Neural cell (in vitro differentiated cells): Measurements from ENCODE around the gene LSMEM2.

ENCODE experiments used
- CTCF ChIP-seq: fragments of 450-650 bp; IDR thresholded peaks from 2 replicates; pipeline ENCODE4 v1.5.1; 2014; ENCODE audit warnings: antibody characterized with exemption, mild to moderate bottlenecking, moderate library complexity; ENCODE audit not compliant: poor library complexity, severe bottlenecking
- EP300 ChIP-seq: fragments of 450-650 bp; conservative IDR thresholded peaks from 2 replicates; pipeline ENCODE4 v1.6.1; 2014; ENCODE audit warnings: antibody characterized with exemption, mild to moderate bottlenecking, moderate library complexity; ENCODE audit not compliant: poor library complexity, severe bottlenecking
- EZH2 ChIP-seq: fragments of 200-600, 300-800 bp; shearing (Covaris generic), sonication (generic); IDR thresholded peaks from 2 replicates; pipeline ENCODE4 v1.6.1; 2014; ENCODE audit warnings: antibody characterized with exemption, low read length, borderline replicate concordance, mild to moderate bottlenecking; ENCODE audit not compliant: insufficient read depth, poor library complexity, severe bottlenecking
- MXI1 ChIP-seq: fragments of 450-650 bp; conservative IDR thresholded peaks from 2 replicates; pipeline ENCODE4 v1.6.1; 2014; ENCODE audit warnings: antibody characterized with exemption, mild to moderate bottlenecking; ENCODE audit not compliant: poor library complexity, severe bottlenecking
- POLR2AphosphoS5 ChIP-seq: IDR thresholded peaks from 2 replicates; pipeline ENCODE4 v1.6.1; 2012
- RAD21 ChIP-seq: fragments of 450-650 bp; conservative IDR thresholded peaks from 2 replicates; pipeline ENCODE4 v1.6.1; 2014; ENCODE audit warnings: antibody characterized with exemption, mild to moderate bottlenecking, moderate library complexity
- TAF1 ChIP-seq: IDR thresholded peaks from 2 replicates; pipeline ENCODE4 v1.6.1; 2012; ENCODE audit warnings: low read depth

- TF ChIP-seq EZH2 (no peak), CTCF (no peak), TAF1 (no peak), POLR2AphosphoS5 (no peak), MXI1 (no peak), EP300 (no peak), RAD21 (no peak)
These were observed 11.5 kb upstream of the LSMEM2 start for GRCh38 chr3:50267280-50267913.
